Stimulated activated CD4-positive, alpha-beta T cell treated with anti-CD3 and anti-CD28 coated beads, Interleukin-1b, Interleukin-23, amount 100 ng/mL, for 48 hours (primary cell): ENCODE measurements around the gene DOCK7.
"Not testable (repeated sequence)": the region's sequence is repeated elsewhere in the genome, so short reads cannot be mapped to it uniquely, and the experiment has no call there.

ENCODE experiments used
- DNase-seq: peaks from one replicate; pipeline ENCODE4 v3.0.0-alpha.2; 2020

The DOCK7 gene

GRCh38 chr1:62608905-62609304 lies 79.3 kb downstream of the DOCK7 start:
- DNase-seq: no peak

GRCh38 chr1:62601457-62601856 lies 86.7 kb downstream of the DOCK7 start:
- DNase-seq: no peak

GRCh38 chr1:62599044-62599443 lies 89.1 kb downstream of the DOCK7 start:
- DNase-seq: no peak

- DNase-seq: no peak
Measured at GRCh38 chr1:62597281-62597680, 90.9 kb downstream of the DOCK7 start, which contains the start of gene ANGPTL3. TSS of gene ANGPTL3 (plus strand) at chr1:62597520. CDS start at chr1:62597567, 47 bp downstream.

GRCh38 chr1:62595647-62596046 lies 92.5 kb downstream of the DOCK7 start:
- no peak for DNase-seq

GRCh38 chr1:62593825-62594394 lies 94.3 kb downstream of the DOCK7 start:
- DNase-seq: no peak

GRCh38 chr1:62590970-62591368 lies 97.2 kb downstream of the DOCK7 start:
- DNase-seq: no peak

GRCh38 chr1:62590255-62590969 lies 97.8 kb downstream of the DOCK7 start:
- no peak for DNase-seq

- no peak for DNase-seq
Measured at GRCh38 chr1:62589321-62589720, 98.9 kb downstream of the DOCK7 start.

- DNase-seq: no peak
Measured at GRCh38 chr1:62588000-62588399, 100.2 kb downstream of the DOCK7 start.

GRCh38 chr1:62585469-62586155 lies 102.6 kb downstream of the DOCK7 start:
- DNase-seq: no peak

- no peak for DNase-seq
Measured at GRCh38 chr1:62573675-62574074, 114.5 kb downstream of the DOCK7 start.

- DNase-seq: no peak
Measured at GRCh38 chr1:62572476-62572875, 115.7 kb downstream of the DOCK7 start.

GRCh38 chr1:62571517-62571916 lies 116.7 kb downstream of the DOCK7 start:
- not testable (repeated sequence) for DNase-seq

GRCh38 chr1:62567926-62568325 lies 120.3 kb downstream of the DOCK7 start:
- not testable (repeated sequence) for DNase-seq

- not testable (repeated sequence) for DNase-seq
Measured at GRCh38 chr1:62567182-62567581, 121.0 kb downstream of the DOCK7 start.

GRCh38 chr1:62561306-62561705 lies 126.9 kb downstream of the DOCK7 start:
- no peak for DNase-seq

GRCh38 chr1:62544570-62544969 lies 143.6 kb downstream of the DOCK7 start:
- DNase-seq: no peak

- no peak for DNase-seq
Measured at GRCh38 chr1:62541048-62541447, 147.1 kb downstream of the DOCK7 start.

GRCh38 chr1:62539028-62539447 lies 149.1 kb downstream of the DOCK7 start:
- DNase-seq: no peak

GRCh38 chr1:62536865-62537264 lies 151.3 kb downstream of the DOCK7 start:
- DNase-seq: no peak

GRCh38 chr1:62530516-62531154 lies 157.6 kb downstream of the DOCK7 start:
- DNase-seq: no peak

GRCh38 chr1:62529227-62529626 lies 159.0 kb downstream of the DOCK7 start:
- DNase-seq: no peak

GRCh38 chr1:62528015-62528414 lies 160.2 kb downstream of the DOCK7 start:
- DNase-seq: peak; percentile 1
